GM21526 (cell line): ENCODE results near the gene PDLIM4.

Experiments
- ATAC-seq: cut with Tn5 transposase; IDR thresholded peaks from one replicate; pipeline ENCODE4 v1.9.1; 2021; ENCODE audit warnings: moderate library complexity; ENCODE audit not compliant: unreplicated experiment, low FRiP score

PDLIM4 gene

GRCh38 chr5:132300577-132301343, 43.3 kb downstream of the PDLIM4 start:
- no peak for ATAC-seq

- ATAC-seq, result no peak
Observed at GRCh38 chr5:132301344-132302271, 44.1 kb downstream of the PDLIM4 start.

- no peak for ATAC-seq
Observed at GRCh38 chr5:132302413-132302812, 44.9 kb downstream of the PDLIM4 start.

GRCh38 chr5:132303589-132303988, 46.1 kb downstream of the PDLIM4 start:
- ATAC-seq, result no peak

- ATAC-seq, result no peak
Observed at GRCh38 chr5:132305420-132305819, 47.9 kb downstream of the PDLIM4 start.

- ATAC-seq, result no peak
Observed at GRCh38 chr5:132308701-132309100, 51.2 kb downstream of the PDLIM4 start.

- no peak for ATAC-seq
Observed at GRCh38 chr5:132309679-132310078, 52.2 kb downstream of the PDLIM4 start.

GRCh38 chr5:132310141-132310834, 52.8 kb downstream of the PDLIM4 start:
- no peak for ATAC-seq

GRCh38 chr5:132313366-132313765, 55.9 kb downstream of the PDLIM4 start:
- no peak for ATAC-seq

- no peak for ATAC-seq
Observed at GRCh38 chr5:132313961-132314432, 56.5 kb downstream of the PDLIM4 start.

- ATAC-seq, result no peak
Observed at GRCh38 chr5:132315529-132316067, 58.1 kb downstream of the PDLIM4 start.

- ATAC-seq, result no peak
Observed at GRCh38 chr5:132319975-132320374, 62.5 kb downstream of the PDLIM4 start.

- no peak for ATAC-seq
Observed at GRCh38 chr5:132321109-132321721, 63.7 kb downstream of the PDLIM4 start.

- ATAC-seq, result no peak
Observed at GRCh38 chr5:132322266-132322665, 64.8 kb downstream of the PDLIM4 start.
